ENCODE measurements around the gene EEF2. TPM values are rescaled to one million over a fixed set of nuclear protein-coding genes. Genes with fewer than 3 reads are reported as not detected.
"Not testable (repeated sequence)": the region's sequence is repeated elsewhere in the genome, so short reads cannot be mapped to it uniquely, and the experiment has no call there.

EEF2 gene
- polyA plus RNA-seq, 1 donor = 1,852 TPM

DNA sequence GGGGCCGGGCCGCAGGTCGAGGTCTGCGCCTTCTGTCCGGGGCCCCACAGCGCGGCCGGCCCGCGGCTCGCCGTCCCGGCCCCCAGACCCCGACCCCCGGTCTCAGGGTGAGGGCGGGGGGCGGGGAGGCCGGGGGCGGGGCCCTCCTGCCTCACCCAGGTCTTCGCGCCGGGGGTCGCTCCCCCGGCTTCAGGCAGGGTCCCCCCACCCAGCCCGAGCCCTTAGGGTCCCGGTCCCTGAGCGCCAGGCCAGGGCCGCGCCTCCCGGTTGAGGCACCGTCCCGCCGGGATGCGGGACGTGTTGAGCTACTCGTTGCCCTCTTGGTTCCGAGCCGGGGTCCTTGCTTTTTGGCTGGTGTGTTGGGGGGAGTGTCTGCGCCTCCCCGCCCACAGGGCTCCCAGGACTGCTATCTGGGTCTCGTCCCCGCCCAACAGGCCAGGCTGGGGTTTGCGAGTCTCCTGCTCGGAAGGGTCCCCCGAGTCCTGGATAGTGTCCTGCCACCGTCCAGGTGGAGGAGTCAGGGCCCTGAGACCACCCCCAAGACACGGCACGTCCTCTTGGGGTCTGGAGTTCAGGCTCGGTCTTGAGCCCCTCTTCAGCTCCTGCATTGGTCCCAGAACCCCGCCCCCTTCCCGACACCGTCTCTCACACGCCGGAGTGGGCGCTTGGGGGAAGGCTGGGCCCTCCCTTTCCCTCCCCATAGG, 22.7 kb upstream of the EEF2 start:
- H3K4me1 ChIP-seq (ENCODE audit: control insufficient read depth, insufficient read depth, low read length) = peaks cover 32% of the 10 kb centered on the region
- H3K4me3 ChIP-seq (ENCODE audit: low read length) = peak overlapping the region; percentile 98
- H3K27me3 ChIP-seq (ENCODE audit: control insufficient read depth, insufficient read depth, low read length) = no peaks in the 10 kb centered on the region
- peak in 1 of 2 donors; percentile 42 for DNase-seq
- peaks cover 15% of the 10 kb centered on the region for H3K36me3 ChIP-seq (ENCODE audit: control insufficient read depth, insufficient read depth, low read length)
- no peak overlapping the region for H3K27ac ChIP-seq (ENCODE audit: low read length)
- WGBS (ENCODE audit: insufficient coverage, low lambda C conversion rate) = no CpG with 5 or more reads among the region's 55 CpGs
- no peaks in the 10 kb centered on the region for H3K9me3 ChIP-seq (ENCODE audit: control insufficient read depth, low read depth, low read length)

GRCh38 chr19:4007021-4007835, 22.0 kb upstream of the EEF2 start, which contains the start of gene PIAS4:
Gene PIAS4 (plus strand): TSS chr19:4007736. CDS start chr19:4007761, 25 bp downstream.
- Histone ChIP-seq H3K27ac (ENCODE audit: low read length) (peak within 1 kb of the TSS; percentile 87), H3K4me3 (ENCODE audit: low read length) (peak within 1 kb of the TSS; percentile 98), H3K9me3 (ENCODE audit: control insufficient read depth, low read depth, low read length) (no peaks in the 10 kb centered on the region), H3K27me3 (ENCODE audit: control insufficient read depth, insufficient read depth, low read length) (no peaks in the 10 kb centered on the region), H3K4me1 (ENCODE audit: control insufficient read depth, insufficient read depth, low read length) (peaks cover 30% of the 10 kb centered on the region), H3K36me3 (ENCODE audit: control insufficient read depth, insufficient read depth, low read length) (peaks cover 11% of the 10 kb centered on the region)
- WGBS (ENCODE audit: insufficient coverage, low lambda C conversion rate) = no CpG with 5 or more reads among the region's 91 CpGs
- peak; percentile 97 to 99 for DNase-seq

DNA sequence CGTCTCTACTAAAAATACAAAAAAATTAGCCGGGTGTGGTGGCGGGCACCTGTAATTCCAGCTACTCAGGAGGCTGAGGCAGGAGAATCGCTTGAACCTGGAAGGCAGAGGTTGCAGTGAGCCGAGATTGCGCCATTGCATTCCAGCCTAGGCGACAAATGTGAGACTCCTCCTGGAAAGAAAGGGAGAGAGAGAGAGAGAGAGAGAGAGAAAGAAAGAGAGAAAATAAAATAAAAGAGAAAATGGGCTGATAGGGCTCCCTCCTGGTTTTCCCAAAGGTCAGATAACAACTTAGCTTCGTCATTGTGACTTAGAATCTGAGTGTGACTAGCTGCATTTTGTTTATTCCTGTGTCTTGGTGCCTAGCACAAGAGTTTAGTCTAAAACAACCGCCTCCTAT, 20.2 kb upstream of the EEF2 start:
- H3K36me3 ChIP-seq (ENCODE audit: control insufficient read depth, insufficient read depth, low read length); H3K4me3 ChIP-seq (ENCODE audit: low read length); DNase-seq; H3K27me3 ChIP-seq (ENCODE audit: control insufficient read depth, insufficient read depth, low read length); H3K27ac ChIP-seq (ENCODE audit: low read length); H3K9me3 ChIP-seq (ENCODE audit: control insufficient read depth, low read depth, low read length): not testable (repeated sequence)
- WGBS (ENCODE audit: insufficient coverage, low lambda C conversion rate) = 100% methylated on average over 1 of the region's 9 CpGs
- peaks cover 19% of the 10 kb centered on the region for H3K4me1 ChIP-seq (ENCODE audit: control insufficient read depth, insufficient read depth, low read length)

DNA sequence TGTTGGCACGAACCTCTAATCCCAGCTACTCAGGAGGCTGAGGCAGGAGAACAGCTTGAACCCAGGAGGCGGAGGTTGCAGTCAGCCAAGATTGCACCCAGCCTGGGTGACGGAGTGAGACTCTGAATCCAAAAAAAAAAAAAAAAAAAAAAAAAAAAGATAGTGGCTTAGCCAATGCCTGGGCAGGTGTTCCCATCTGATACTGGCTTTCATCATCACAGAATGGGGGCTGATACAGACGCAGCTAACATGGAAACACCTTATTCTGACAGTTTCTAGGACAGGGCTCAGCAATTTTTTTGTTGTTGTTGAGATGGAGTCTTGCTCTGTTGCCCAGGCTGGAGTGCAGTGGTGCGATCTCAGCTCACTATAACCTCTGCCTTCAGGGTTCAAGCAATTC, 15.5 kb upstream of the EEF2 start:
- no CpG with 5 or more reads among the region's 5 CpGs for WGBS (ENCODE audit: insufficient coverage, low lambda C conversion rate)
- not testable (repeated sequence) for H3K27ac ChIP-seq (ENCODE audit: low read length); DNase-seq; H3K4me3 ChIP-seq (ENCODE audit: low read length); H3K4me1 ChIP-seq (ENCODE audit: control insufficient read depth, insufficient read depth, low read length); H3K9me3 ChIP-seq (ENCODE audit: control insufficient read depth, low read depth, low read length); H3K36me3 ChIP-seq (ENCODE audit: control insufficient read depth, insufficient read depth, low read length); H3K27me3 ChIP-seq (ENCODE audit: control insufficient read depth, insufficient read depth, low read length)

DNA sequence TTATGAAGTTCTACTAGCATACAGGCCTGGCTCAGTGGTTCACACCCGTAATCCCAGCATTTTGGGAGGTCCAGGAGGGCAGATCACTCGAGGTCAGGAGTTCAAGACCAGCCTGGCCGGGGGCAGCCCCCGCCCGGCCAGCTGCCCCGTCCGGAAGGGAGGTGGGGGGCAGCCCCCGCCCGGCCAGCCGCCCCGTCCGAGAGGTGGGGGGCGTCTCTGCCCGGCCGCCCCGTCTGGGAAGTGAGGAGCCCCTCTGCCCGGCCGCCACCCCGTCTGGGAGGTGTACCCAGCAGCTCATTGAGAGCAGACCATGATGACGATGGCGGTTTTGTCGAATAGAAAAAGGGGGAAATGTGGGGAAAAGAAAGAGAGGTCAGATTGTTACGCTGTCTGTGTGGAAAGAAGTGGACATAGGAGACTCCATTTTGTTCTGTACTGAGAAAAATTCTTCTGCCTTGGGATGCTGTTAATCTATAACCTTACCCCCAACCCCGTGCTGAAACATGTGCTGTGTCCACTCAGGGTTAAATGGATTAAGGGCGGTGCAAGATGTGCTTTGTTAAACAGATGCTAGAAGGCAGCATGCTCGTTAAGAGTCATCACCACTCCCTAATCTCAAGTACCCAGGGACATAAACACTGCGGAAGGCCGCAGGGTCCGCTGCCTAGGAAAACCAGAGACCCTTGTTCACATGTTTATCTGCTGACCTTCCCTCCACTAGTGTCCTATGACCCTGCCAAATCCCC, 13.6 kb upstream of the EEF2 start:
- H3K27me3 ChIP-seq (ENCODE audit: control insufficient read depth, insufficient read depth, low read length); H3K4me3 ChIP-seq (ENCODE audit: low read length); H3K36me3 ChIP-seq (ENCODE audit: control insufficient read depth, insufficient read depth, low read length); DNase-seq; H3K4me1 ChIP-seq (ENCODE audit: control insufficient read depth, insufficient read depth, low read length); H3K27ac ChIP-seq (ENCODE audit: low read length); H3K9me3 ChIP-seq (ENCODE audit: control insufficient read depth, low read depth, low read length): not testable (repeated sequence)
- 89% methylated on average over 3 of the region's 29 CpGs for WGBS (ENCODE audit: insufficient coverage, low lambda C conversion rate)

DNA sequence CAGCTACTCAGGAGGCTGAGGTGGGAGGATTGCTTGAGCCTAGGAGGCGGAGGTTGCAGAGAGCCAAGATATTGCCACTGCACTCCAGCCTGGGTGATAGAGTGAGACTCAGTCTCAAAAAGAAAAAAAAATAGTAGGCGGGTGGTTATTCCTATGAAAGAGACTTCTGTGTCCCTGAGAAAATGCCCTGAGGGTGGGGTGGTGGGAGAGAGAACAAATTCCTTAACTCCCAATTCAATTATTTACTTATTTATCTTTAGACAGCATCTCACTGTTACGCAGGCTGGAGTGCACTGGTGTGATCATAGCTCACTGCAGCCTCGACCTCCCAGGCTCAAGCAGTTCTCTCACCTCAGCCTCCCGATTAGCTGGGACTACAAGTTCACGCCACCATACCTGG, 10.3 kb upstream of the EEF2 start:
- H3K4me1 ChIP-seq (ENCODE audit: control insufficient read depth, insufficient read depth, low read length) = no peaks in the 10 kb centered on the region
- no peaks in the 10 kb centered on the region for H3K27me3 ChIP-seq (ENCODE audit: control insufficient read depth, insufficient read depth, low read length)
- no peaks in the 10 kb centered on the region for H3K36me3 ChIP-seq (ENCODE audit: control insufficient read depth, insufficient read depth, low read length)
- WGBS (ENCODE audit: insufficient coverage, low lambda C conversion rate) = no CpG with 5 or more reads among the region's 6 CpGs
- DNase-seq = no peak
- no peaks in the 10 kb centered on the region for H3K9me3 ChIP-seq (ENCODE audit: control insufficient read depth, low read depth, low read length)
- H3K4me3 ChIP-seq (ENCODE audit: low read length) = no peak overlapping the region
- H3K27ac ChIP-seq (ENCODE audit: low read length) = no peak overlapping the region

- 63% methylated on average over 1 of the region's 3 CpGs for WGBS (ENCODE audit: insufficient coverage, low lambda C conversion rate)
- Histone ChIP-seq H3K4me3 (ENCODE audit: low read length) (no peak overlapping the region), H3K27ac (ENCODE audit: low read length) (no peak overlapping the region), H3K27me3 (ENCODE audit: control insufficient read depth, insufficient read depth, low read length) (peaks cover 6% of the 10 kb centered on the region), H3K9me3 (ENCODE audit: control insufficient read depth, low read depth, low read length) (no peaks in the 10 kb centered on the region), H3K36me3 (ENCODE audit: control insufficient read depth, insufficient read depth, low read length) (no peaks in the 10 kb centered on the region), H3K4me1 (ENCODE audit: control insufficient read depth, insufficient read depth, low read length) (peaks cover 22% of the 10 kb centered on the region)
- DNase-seq = no peak
These were observed 5.5 kb upstream of the EEF2 start for GRCh38 chr19:3990815-3991117.

DNA sequence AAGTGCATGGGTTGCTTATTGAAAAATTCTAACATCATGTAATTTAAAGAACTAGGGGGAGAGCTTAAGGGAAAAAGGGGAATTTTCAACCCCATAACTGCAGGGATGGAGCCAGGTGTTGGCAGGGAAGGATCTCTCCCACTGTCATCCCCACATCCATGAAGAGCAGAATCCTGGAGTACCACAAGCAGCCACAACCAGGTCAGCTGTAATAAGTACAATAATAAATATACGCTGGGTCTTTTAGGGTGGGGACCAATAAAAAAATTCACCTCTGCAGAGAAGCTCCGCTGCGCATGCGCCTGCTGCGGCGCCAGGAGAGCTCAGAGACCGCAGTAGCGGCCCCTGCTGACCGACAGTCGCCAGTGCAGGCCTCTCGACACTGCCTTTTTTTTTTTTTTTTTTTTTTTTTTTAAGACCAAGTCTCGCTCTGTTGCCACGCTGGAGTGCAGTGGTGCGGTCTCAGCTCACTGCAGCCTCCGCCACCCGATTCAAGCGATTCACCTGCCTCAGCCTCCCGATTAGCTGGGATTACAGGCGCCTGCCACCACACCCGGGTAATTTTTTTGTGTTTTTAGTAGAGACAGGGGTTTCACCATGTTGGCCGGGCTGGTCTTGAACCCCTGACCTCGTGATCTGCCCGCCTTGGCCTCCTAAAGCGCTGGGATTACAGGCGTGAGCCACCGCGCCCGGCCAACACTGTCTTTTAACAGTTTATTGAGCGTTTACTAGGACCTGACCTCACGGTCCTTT, 2.5 kb upstream of the EEF2 start:
- Histone ChIP-seq H3K27ac (ENCODE audit: low read length) (no peak overlapping the region), H3K9me3 (ENCODE audit: control insufficient read depth, low read depth, low read length) (peaks cover 3% of the 10 kb centered on the region), H3K4me3 (ENCODE audit: low read length) (no peak overlapping the region), H3K4me1 (ENCODE audit: control insufficient read depth, insufficient read depth, low read length) (peaks cover 35% of the 10 kb centered on the region), H3K36me3 (ENCODE audit: control insufficient read depth, insufficient read depth, low read length) (peaks cover 15% of the 10 kb centered on the region), H3K27me3 (ENCODE audit: control insufficient read depth, insufficient read depth, low read length) (peaks cover 6% of the 10 kb centered on the region)
- no CpG with 5 or more reads among the region's 30 CpGs for WGBS (ENCODE audit: insufficient coverage, low lambda C conversion rate)
- peak; percentile 77 to 90 for DNase-seq

GRCh38 chr19:3986260-3987041, 1.2 kb upstream of the EEF2 start:
- Histone ChIP-seq H3K4me1 (ENCODE audit: control insufficient read depth, insufficient read depth, low read length) (peaks cover 35% of the 10 kb centered on the region), H3K4me3 (ENCODE audit: low read length) (no peak overlapping the region), H3K9me3 (ENCODE audit: control insufficient read depth, low read depth, low read length) (peaks cover 6% of the 10 kb centered on the region), H3K36me3 (ENCODE audit: control insufficient read depth, insufficient read depth, low read length) (peaks cover 29% of the 10 kb centered on the region), H3K27me3 (ENCODE audit: control insufficient read depth, insufficient read depth, low read length) (peaks cover 6% of the 10 kb centered on the region), H3K27ac (ENCODE audit: low read length) (no peak overlapping the region)
- DNase-seq = peak; percentile 60 to 64
- 20% methylated on average over 1 of the region's 21 CpGs for WGBS (ENCODE audit: insufficient coverage, low lambda C conversion rate)

Measured in large intestine (tissue), 3 donors.